ENCODE results near the gene COL10A1. TPM values are rescaled to one million over a fixed set of nuclear protein-coding genes. Genes with fewer than 3 reads are reported as not detected.

Gene COL10A1
- total RNA-seq, 1 experiment from 2014 or later, result not detected

DNA sequence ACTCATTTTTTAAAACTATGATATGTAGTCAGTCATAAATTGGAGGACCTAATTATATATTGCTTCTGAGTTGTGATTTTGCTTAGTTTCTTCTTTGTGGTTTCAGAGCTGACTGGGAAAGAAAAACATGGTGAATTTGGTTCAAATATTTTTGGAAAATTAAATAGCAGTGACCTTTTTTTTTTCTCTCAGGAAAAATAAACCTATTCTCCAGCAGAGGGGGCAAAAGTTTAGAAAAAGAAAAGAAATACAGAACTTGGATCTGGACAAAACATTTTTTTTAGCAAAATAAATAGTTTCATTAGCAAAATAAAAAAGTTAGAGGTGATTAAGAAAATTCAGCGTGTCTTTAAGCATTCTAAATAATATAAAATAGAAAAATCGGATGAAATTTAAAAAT is 10.2 kb downstream of the COL10A1 start:
- Histone ChIP-seq H3K4me3 (ENCODE audit: low read depth, low read length, poor library complexity, severe bottlenecking) (no peak overlapping the region), H3K27ac (ENCODE audit: low read depth, low read length, poor library complexity, severe bottlenecking) (no peak overlapping the region), H3K36me3 (ENCODE audit: insufficient read depth, low read length, poor library complexity, severe bottlenecking) (peaks cover 4% of the 10 kb centered on the region), H3K9me3 (ENCODE audit: low read depth, low read length, poor library complexity, severe bottlenecking) (no peaks in the 10 kb centered on the region), H3K4me1 (ENCODE audit: insufficient read depth, low read length, poor library complexity, severe bottlenecking) (no peaks in the 10 kb centered on the region), H3K27me3 (replicated peaks; ENCODE audit: insufficient read depth, low read depth, low read length, poor library complexity) (no peaks in the 10 kb centered on the region)
- intact Hi-C loops (cut with micrococcal nuclease; ENCODE audit: unreplicated experiment), result loop anchor here (10.0 kb wide), 1 partner anchor 729 kb away; no protein-coding TSS in a partner anchor
- ChIA-PET CTCF (interaction anchor here (0.6 kb wide), 1 partner anchor 146 kb away, joined by 3 read pairs; no protein-coding TSS in a partner anchor), POLR2A (ENCODE audit: low non-redundant PET) (no interaction called here)
- no TSS peak for BruUV-seq (replicated peaks)
- TF ChIP-seq, protein P1, sequence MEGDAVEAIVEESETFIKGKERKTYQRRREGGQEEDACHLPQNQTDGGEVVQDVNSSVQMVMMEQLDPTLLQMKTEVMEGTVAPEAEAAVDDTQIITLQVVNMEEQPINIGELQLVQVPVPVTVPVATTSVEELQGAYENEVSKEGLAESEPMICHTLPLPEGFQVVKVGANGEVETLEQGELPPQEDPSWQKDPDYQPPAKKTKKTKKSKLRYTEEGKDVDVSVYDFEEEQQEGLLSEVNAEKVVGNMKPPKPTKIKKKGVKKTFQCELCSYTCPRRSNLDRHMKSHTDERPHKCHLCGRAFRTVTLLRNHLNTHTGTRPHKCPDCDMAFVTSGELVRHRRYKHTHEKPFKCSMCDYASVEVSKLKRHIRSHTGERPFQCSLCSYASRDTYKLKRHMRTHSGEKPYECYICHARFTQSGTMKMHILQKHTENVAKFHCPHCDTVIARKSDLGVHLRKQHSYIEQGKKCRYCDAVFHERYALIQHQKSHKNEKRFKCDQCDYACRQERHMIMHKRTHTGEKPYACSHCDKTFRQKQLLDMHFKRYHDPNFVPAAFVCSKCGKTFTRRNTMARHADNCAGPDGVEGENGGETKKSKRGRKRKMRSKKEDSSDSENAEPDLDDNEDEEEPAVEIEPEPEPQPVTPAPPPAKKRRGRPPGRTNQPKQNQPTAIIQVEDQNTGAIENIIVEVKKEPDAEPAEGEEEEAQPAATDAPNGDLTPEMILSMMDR (conservative IDR thresholded peaks at IDR 0.05; ENCODE audit: low read depth, low read length), result peak; percentile 59
- no peak for TF ChIP-seq EZH2 (IDR thresholded peaks at IDR 0.05; ENCODE audit: borderline replicate concordance, low read depth, low read length, poor library complexity, severe bottlenecking)
- DNase-seq (ENCODE audit: low spot score), result peak; percentile 23

GRCh38 chr6:116113386-116113785 is 12.5 kb downstream of the COL10A1 start:
- Histone ChIP-seq H3K4me3 (ENCODE audit: low read depth, low read length, poor library complexity, severe bottlenecking) (no peak overlapping the region), H3K27me3 (replicated peaks; ENCODE audit: insufficient read depth, low read depth, low read length, poor library complexity) (no peaks in the 10 kb centered on the region), H3K4me1 (ENCODE audit: insufficient read depth, low read length, poor library complexity, severe bottlenecking) (no peaks in the 10 kb centered on the region), H3K9me3 (ENCODE audit: low read depth, low read length, poor library complexity, severe bottlenecking) (no peaks in the 10 kb centered on the region), H3K36me3 (ENCODE audit: insufficient read depth, low read length, poor library complexity, severe bottlenecking) (peaks cover 4% of the 10 kb centered on the region), H3K27ac (ENCODE audit: low read depth, low read length, poor library complexity, severe bottlenecking) (no peak overlapping the region)
- ChIA-PET CTCF (interaction anchor here (0.5 kb wide), 1 partner anchor 11 kb away, joined by 3 read pairs; no protein-coding TSS in a partner anchor), POLR2A (ENCODE audit: low non-redundant PET) (no interaction called here)
- no TSS peak for BruUV-seq (replicated peaks)
- TF ChIP-seq EZH2 (IDR thresholded peaks at IDR 0.05; ENCODE audit: borderline replicate concordance, low read depth, low read length, poor library complexity, severe bottlenecking), result no peak
- TF ChIP-seq, protein P1 (conservative IDR thresholded peaks at IDR 0.05; ENCODE audit: low read depth, low read length), result no peak
- no peak for DNase-seq (ENCODE audit: low spot score)
- intact Hi-C loops (cut with micrococcal nuclease; ENCODE audit: unreplicated experiment), result loop anchor here (10.0 kb wide), 1 partner anchor 731 kb away; no protein-coding TSS in a partner anchor

- DNase-seq (ENCODE audit: low spot score), result peak; percentile 76
- Histone ChIP-seq H3K4me1 (ENCODE audit: insufficient read depth, low read length, poor library complexity, severe bottlenecking) (no peaks in the 10 kb centered on the region), H3K36me3 (ENCODE audit: insufficient read depth, low read length, poor library complexity, severe bottlenecking) (peaks cover 4% of the 10 kb centered on the region), H3K27me3 (replicated peaks; ENCODE audit: insufficient read depth, low read depth, low read length, poor library complexity) (no peaks in the 10 kb centered on the region), H3K4me3 (ENCODE audit: low read depth, low read length, poor library complexity, severe bottlenecking) (no peak overlapping the region), H3K27ac (ENCODE audit: low read depth, low read length, poor library complexity, severe bottlenecking) (no peak overlapping the region), H3K9me3 (ENCODE audit: low read depth, low read length, poor library complexity, severe bottlenecking) (no peaks in the 10 kb centered on the region)
- BruUV-seq (replicated peaks), result no TSS peak
- no peak for TF ChIP-seq EZH2 (IDR thresholded peaks at IDR 0.05; ENCODE audit: borderline replicate concordance, low read depth, low read length, poor library complexity, severe bottlenecking)
- TF ChIP-seq, protein P1 (conservative IDR thresholded peaks at IDR 0.05; ENCODE audit: low read depth, low read length), result peak; percentile 86
- ChIA-PET POLR2A (ENCODE audit: low non-redundant PET) (no interaction called here), CTCF (interaction anchor here (0.6 to 1.1 kb wide), 7 partner anchors 10 to 976 kb away, joined by 3 to 11 read pairs (median 3); partner anchors contain the start of gene NT5DC1)
- intact Hi-C loops (cut with micrococcal nuclease; ENCODE audit: unreplicated experiment), result loop anchor here (10.0 kb wide), 1 partner anchor 733 kb away; no protein-coding TSS in a partner anchor
These were observed 14.1 kb downstream of the COL10A1 start for GRCh38 chr6:116111552-116112528.

All from A673 (cell line).